T-helper 1 cell treated with Interleukin-12 subunit alpha and Interleukin-12 subunit beta and Interleukin-4 antibody, amounts not matched to agents 30 ng/mL and 1 ng/mL, for 36 hours (primary cell): Measurements from ENCODE around the gene PLD1. TPM values are rescaled to one million over a fixed set of nuclear protein-coding genes. Genes with fewer than 3 reads are reported as not detected.
"Not testable (repeated sequence)": the region's sequence is repeated elsewhere in the genome, so short reads cannot be mapped to it uniquely, and the experiment has no call there.

Experiments used
- intact Hi-C: fragments of 100-400 bp; cut with micrococcal nuclease; formaldehyde crosslinking; loops from one replicate; pipeline ENCODE4 v1.15.1; 2024
- total RNA-seq: library from RNA; stranded (reverse); gene quantifications from 2 replicates; pipeline ENCODE4 v1.2.3, GENCODE V29; 2022

PLD1 gene
- total RNA-seq, 1 donor from 2014 or later, result 0.88 TPM

GRCh38 chr3:171749124-171749523, 61.2 kb downstream of the PLD1 start:
- intact Hi-C loops, result no loop called here

GRCh38 chr3:171748064-171748924, 62.0 kb downstream of the PLD1 start:
- intact Hi-C loops, result no loop called here

GRCh38 chr3:171747223-171747920, 62.9 kb downstream of the PLD1 start:
- intact Hi-C loops, result no loop called here

- intact Hi-C loops, result not testable (repeated sequence)
These were observed 63.7 kb downstream of the PLD1 start for GRCh38 chr3:171746320-171747222.

GRCh38 chr3:171745577-171746319, 64.5 kb downstream of the PLD1 start:
- intact Hi-C loops, result no loop called here

GRCh38 chr3:171744158-171744741, 66.0 kb downstream of the PLD1 start:
- intact Hi-C loops, result no loop called here

GRCh38 chr3:171743327-171744157, 66.7 kb downstream of the PLD1 start:
- intact Hi-C loops, result no loop called here

- intact Hi-C loops, result no loop called here
These were observed 68.9 kb downstream of the PLD1 start for GRCh38 chr3:171741377-171741776.

- intact Hi-C loops, result no loop called here
These were observed 73.7 kb downstream of the PLD1 start for GRCh38 chr3:171736556-171736955.

GRCh38 chr3:171733561-171733960, 76.7 kb downstream of the PLD1 start:
- intact Hi-C loops, result no loop called here

GRCh38 chr3:171732756-171733155, 77.5 kb downstream of the PLD1 start:
- intact Hi-C loops, result no loop called here

- intact Hi-C loops, result no loop called here
These were observed 78.6 kb downstream of the PLD1 start for GRCh38 chr3:171731691-171732090.

GRCh38 chr3:171729452-171730334, 80.6 kb downstream of the PLD1 start:
- intact Hi-C loops, result no loop called here

GRCh38 chr3:171727288-171727687, 83.0 kb downstream of the PLD1 start:
- intact Hi-C loops, result no loop called here

GRCh38 chr3:171718493-171719185, 91.6 kb downstream of the PLD1 start:
- intact Hi-C loops, result no loop called here

- intact Hi-C loops, result no loop called here
These were observed 95.1 kb downstream of the PLD1 start for GRCh38 chr3:171715155-171715554.

GRCh38 chr3:171712171-171712938, 97.9 kb downstream of the PLD1 start:
- intact Hi-C loops, result no loop called here
